ENCODE measurements around the gene PLAAT1.
A peak's percentile ranks its signal among the peaks of the same experiment; 100 is the strongest.

The PLAAT1 gene

DNA sequence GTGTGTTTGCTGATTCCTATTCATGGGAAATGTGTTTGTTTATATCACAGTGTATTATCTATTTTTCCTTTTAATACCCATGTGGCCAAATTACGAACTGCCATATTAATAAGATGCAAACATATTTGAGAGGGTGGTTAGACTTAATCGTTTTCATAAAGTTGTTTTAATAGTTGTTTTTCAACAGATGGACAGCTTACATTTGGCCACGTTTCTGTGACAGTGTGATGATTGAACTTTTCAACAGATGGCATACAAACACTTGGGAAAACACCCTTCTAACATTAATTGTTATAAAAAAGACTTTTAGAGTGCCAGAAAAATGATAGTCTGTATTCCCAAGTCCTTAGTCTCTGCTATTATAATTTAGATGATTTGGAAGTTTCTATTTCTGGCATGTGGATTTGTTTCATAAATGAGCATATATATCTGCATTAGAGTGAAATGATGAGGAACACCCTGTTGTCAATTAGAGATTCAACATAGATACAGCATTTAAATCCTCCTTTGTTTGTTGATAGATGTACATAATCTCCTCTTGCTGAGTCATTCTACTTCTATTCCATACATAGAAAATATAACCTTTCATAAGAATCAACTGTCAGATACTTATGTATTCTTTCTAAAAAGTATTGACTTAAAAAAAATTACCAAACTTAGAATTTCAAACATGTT lies 13.1 kb downstream of the PLAAT1 start:
- no peak for DNase-seq

GRCh38 chr3:193261970-193262369 lies 20.9 kb downstream of the PLAAT1 start:
- no peak for DNase-seq

DNA sequence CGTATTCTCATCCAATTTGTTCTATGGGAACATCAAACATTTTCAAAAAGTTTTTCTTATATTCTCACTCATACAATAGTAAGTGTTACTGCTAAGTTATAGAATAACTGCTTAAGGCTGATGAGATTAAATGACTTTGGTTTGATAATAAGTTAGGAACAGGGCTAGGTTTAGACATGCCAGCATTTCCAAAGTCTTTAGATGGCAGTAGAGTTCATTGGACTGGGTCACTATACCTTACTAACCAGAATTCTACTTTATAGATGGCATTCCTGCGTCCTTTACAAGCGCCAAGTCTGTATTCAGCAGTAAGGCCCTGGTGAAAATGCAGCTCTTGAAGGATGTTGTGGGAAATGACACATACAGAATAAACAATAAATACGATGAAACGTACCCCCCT lies 21.7 kb downstream of the PLAAT1 start:
- no peak for DNase-seq

- DNase-seq: no peak
Observed at GRCh38 chr3:193269343-193270028, 28.5 kb downstream of the PLAAT1 start.

DNA sequence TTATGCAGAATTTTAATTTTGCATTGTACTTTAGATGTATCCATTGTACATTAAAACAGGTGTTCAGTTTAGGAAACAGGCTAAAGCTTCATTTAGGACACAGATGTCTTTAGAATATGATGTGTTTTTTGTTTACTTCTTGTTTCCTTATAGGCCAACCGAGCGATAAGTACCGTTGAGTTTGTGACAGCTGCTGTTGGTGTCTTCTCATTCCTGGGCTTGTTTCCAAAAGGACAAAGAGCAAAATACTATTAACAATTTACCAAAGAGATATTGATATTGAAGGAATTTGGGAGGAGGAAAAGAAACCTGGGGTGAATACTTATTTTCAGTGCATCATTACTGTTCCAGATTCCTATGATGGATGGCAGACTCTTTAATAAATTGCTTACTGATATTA lies 29.4 kb downstream of the PLAAT1 start:
- DNase-seq: no peak

GRCh38 chr3:193271101-193271840 lies 30.2 kb downstream of the PLAAT1 start:
- DNase-seq: no peak

GRCh38 chr3:193292386-193292785 lies 51.4 kb downstream of the PLAAT1 start:
- no peak for DNase-seq

DNA sequence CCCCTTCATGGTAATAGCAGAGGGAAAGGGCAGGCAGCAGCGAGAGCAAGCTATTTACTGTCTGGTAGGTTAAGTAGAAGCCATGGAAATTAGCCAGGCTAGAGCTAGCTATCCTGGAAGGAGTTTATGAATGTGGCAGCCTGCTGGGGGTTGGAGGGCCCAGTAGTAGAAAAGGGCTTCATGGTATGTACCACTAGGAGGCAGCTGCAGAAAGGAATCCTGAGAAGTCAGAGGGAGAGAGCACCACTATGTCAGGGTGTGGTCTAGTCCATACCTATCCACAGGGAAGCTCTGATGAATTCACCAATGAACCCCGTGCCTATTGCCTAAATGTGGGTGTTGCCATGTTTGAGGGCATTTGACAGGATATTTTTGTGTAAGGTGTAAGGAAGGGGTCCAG lies 55.0 kb downstream of the PLAAT1 start:
- no peak for DNase-seq

DNA sequence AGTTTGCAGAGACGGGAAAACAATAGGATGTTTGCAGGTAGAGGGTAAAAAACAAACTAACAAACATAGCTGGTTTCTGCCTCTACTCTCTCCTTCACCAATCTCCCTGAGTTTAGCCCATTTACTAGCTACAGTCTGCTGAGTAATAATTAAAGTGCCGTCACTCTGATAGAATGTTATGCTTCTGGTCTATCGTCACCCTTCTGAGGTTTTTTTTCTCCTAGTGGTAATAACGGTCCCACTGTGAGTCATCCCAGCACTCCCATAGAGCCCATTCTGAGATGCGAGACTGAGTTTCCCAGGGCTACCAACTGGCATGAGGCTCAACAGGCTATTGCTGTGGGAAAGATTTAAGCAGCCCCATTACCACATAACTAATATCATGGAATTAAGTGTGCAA lies 56.4 kb downstream of the PLAAT1 start:
- no peak for DNase-seq

DNA sequence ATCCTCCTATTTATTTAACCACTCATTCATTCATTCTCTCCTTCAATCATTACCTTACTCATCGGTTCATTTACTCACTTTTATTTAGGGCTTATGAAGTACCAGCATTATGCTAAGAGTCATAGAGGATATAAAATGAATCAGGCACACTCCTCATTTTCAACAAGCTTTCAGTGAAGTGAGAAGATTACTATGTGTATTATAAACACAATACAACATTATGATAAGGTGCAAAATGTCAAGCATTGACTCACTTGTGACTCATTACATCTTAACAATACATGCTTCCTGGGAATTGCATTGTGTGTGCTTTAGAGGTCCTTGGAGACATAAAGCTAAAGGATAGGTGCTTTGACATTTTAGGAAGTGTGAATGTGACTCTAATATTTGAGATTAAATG lies 60.4 kb downstream of the PLAAT1 start:
- no peak for DNase-seq

DNA sequence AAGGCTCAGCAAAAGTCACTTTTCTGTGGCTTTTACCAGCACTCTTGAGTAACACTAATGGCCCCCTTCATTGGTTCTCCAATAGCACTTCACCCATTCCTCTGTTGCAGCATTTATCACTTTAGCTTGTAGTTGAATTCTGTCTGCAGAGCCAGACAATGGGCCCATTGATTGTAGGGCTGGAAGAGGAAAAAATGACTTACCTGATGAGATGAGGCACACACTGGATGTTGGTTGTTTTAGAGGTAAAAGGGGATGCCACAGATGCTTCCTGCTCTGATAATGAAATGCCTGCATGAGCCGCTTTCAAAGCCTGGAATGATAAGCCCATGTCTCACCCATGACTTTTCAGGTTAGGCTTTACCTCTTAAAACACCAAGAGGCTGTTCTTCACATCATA lies 64.3 kb downstream of the PLAAT1 start:
- DNase-seq: no peak

GRCh38 chr3:193310914-193311723 lies 70.1 kb downstream of the PLAAT1 start:
- DNase-seq: no peak

- no peak for DNase-seq
Observed at GRCh38 chr3:193313061-193313958, 72.3 kb downstream of the PLAAT1 start.

GRCh38 chr3:193314161-193314560 lies 73.1 kb downstream of the PLAAT1 start:
- DNase-seq: no peak

GRCh38 chr3:193317682-193318300 lies 76.8 kb downstream of the PLAAT1 start:
- DNase-seq: peak; percentile 58

Data from NCI-H526 treated with DMSO at 0.1 percent for 48 hours (cell line).